ENCODE measurements around the gene POLR3E.
A peak's percentile ranks its signal among the peaks of the same experiment; 100 is the strongest.

POLR3E gene, protein sequence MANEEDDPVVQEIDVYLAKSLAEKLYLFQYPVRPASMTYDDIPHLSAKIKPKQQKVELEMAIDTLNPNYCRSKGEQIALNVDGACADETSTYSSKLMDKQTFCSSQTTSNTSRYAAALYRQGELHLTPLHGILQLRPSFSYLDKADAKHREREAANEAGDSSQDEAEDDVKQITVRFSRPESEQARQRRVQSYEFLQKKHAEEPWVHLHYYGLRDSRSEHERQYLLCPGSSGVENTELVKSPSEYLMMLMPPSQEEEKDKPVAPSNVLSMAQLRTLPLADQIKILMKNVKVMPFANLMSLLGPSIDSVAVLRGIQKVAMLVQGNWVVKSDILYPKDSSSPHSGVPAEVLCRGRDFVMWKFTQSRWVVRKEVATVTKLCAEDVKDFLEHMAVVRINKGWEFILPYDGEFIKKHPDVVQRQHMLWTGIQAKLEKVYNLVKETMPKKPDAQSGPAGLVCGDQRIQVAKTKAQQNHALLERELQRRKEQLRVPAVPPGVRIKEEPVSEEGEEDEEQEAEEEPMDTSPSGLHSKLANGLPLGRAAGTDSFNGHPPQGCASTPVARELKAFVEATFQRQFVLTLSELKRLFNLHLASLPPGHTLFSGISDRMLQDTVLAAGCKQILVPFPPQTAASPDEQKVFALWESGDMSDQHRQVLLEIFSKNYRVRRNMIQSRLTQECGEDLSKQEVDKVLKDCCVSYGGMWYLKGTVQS

DNA sequence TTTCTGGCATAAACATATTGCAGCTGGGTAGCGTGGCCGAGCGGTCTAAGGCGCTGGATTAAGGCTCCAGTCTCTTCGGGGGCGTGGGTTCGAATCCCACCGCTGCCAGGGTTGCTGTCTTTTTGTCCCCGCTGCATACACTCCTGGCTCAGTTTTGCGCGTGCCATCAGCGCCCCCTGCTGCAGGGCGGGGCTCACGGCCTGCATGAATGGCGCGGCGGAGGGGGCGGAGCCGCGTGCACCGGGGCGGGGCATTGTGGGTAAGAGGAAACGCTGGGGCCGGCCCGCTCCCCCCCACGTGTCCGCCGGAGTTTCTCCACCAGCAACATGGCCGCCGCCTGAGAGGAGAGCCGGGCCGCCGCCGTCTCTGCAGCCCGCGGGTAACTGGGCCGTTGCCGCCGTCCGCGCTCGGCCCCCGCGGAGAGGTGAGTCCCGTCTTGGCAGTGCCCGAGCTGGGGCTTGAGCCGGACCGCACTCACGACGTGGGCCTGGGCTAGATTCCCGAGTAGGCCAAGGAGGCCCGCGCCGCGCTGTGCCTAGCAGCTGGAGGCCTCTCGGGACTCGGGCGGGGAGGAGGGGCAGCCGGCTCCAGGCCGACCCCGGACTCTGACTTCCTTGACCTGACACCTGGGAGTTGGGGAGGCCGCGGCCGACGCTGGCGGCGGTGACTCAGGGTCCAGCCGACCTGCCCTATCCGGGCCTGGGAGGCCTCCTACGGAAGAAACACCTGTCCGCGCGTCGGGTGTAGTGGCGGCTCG, at the start of gene POLR3E:
Gene POLR3E (plus strand): TSS at position 296 of the 757 bp plus-strand sequence. CDS start 5,560 bp downstream, outside the sequence.
- DNase-seq, result peak; percentile 93

DNA sequence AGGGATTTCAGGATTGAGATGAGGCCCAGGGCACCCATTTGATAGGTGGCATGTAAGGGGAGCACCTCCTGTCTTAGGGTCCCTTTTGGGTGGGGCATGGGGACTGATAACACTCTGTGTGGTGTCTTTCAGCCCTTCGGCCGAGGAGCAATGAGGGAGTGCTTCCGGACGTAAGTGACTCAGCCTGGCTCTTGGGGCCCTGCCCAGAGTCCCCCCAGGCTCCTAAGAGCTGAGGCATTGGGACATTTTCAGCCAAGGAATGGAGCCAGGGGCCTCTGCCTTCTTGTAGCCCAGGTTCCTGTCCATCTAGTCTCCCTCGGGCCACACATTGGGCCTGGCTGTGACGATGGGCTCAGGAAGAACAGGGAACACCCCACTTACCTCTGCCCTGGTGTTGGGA, 46.7 kb upstream of the POLR3E start:
- DNase-seq, result no peak

DNA sequence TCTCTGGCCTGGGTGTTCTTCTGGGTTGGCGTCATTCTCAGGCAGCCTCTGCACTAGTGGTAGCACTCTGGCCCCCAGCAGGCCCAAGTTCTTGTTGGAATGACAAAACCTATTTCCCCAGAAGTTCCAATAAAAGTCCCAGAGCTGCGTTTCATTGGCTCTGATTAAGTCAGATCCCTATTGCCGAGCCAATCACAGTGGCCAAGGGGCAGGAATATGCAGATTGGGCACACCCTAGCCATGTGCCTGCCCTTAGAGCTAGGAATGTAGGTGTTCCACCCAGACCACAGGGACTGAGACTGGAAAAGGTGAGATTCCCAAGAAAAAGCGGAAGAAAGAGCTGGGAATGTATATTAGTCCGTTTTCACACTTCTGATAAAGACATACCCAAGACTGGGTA, 44.9 kb upstream of the POLR3E start:
- no peak for DNase-seq

DNA sequence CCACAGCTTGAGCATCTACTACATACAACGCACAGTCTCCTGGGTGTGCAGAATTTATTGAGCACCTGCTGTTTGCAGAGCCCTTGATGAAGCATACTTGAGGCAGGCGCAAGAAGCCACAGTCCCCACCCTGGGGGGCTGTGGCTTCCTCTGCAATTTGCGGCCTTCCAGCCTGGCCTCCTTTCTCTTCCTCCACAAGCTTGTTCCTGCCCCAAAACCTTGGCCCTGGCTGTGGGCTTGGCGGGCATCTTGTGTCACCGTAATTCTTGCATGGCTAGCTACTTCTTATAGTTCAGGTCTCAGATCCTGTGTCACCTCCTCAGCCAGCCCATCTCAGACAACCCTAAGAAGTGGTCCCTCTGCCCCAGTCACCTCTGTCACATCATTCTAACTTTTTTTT, 43.9 kb upstream of the POLR3E start:
- no peak for DNase-seq

DNA sequence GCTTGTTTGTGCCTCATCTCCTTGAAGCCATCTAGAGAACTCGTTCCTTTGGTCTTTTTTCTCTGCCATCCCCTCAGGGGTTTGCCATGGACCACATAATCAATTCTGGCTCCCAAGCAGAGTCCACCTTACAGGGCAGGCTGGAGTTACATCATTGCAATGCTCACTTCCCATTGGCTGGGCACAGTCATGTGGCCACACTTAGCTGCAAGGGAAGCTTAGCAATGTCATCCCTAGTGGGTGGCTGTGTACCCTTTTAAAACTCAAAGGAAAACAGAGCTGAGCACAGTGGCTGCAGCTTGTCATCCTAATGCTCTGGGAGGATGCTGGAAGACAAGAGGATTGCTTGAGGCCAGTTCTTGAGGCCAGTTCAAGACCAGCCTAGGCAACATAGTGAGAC, 41.9 kb upstream of the POLR3E start:
- DNase-seq, result no peak

DNA sequence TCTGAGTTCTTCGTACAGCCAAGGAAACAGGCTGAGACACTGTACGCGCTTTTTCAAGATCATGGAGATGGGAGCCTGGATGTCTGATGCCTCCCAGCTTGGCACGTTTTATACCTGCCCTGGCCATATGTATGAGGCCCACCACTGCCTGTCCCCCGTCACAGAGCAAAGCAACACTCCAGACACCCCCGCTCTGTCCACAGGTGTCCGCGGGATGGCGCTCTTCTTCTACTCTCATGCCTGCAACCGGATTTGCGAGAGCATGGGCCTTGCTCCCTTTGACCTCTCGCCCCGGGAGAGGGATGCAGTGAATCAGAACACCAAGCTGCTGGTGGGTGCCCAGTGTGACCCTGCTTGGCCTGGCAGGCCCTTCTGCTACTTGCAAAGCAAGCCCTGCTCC, 39.8 kb upstream of the POLR3E start:
- no peak for DNase-seq

DNA sequence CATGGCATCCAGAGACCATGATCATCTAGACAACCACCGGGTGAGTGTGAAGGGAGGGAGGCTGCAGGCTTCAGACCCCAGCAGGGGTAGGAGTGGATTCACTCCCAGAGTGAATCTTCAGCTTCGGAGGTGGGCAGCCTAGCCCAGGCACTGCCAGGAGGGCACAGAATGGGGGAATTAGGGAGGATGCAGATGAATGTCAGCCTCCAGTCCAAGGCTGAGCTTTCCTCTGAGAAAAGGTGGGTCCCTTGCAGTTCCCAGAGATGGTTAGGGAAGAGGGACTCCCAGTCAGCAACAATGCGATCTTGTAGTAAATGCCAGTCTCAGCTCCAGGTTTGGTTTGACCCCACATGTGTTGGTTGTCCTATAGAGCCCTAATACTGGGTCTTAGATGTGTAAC, 36.7 kb upstream of the POLR3E start:
- DNase-seq, result no peak

DNA sequence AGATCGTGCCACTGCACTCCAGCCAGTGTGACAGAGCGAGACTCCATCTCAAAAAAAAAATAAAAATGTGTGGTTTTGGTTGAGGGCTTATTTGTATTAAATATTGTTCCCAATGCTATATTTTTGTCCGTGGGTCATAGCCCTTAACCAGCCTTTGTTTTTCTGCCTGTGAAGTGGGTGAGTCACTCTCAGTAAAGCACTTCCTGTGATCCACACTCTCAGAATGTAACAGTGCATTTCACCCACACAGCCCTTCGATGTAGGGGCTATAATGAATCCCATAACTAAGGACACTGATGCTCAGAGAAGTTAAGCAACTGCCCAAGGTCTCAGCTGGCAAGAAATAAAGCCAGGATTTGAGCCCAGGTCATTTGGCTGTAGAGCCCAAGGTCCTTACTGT, 34.7 kb upstream of the POLR3E start:
- DNase-seq, result no peak

DNA sequence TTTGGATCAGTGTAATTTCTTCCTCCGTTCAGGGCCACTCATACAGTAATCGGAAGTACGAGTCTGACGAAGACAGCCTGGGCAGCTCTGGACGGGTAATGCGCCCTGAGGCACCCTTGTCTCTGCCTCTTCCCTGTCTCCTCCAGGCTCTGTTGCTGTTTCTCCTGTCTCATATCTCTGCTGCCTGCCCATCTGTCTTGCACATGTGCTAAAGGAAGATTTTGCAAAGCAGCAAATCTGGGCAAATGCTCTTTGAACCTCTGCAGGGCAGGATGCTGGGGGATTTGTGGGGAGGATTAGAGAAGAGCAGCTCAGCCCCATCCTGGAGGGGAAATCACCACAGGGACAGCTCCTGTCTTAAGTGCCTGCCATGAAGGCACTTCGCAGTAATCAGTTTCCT, 32.4 kb upstream of the POLR3E start:
- DNase-seq, result no peak

DNA sequence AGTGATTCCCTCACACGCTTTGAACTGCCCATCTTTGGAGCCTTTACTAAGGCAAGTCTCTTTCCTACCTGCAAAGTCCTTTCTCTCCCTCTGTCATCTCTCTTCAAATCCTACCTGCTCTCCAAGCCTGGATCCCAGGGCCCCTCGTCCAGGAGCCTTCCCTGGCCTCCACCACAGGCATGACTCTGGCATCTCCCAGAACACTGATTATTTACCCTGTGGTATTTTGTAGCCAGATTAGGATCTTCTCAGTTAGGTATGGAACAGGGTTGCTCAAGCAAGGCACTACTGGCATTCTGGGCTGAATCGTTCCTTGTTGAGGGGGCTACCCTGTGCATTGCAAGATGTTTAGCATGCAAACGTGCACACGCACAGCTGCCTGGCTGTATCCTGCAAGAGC, 31.9 kb upstream of the POLR3E start:
- DNase-seq, result no peak

DNA sequence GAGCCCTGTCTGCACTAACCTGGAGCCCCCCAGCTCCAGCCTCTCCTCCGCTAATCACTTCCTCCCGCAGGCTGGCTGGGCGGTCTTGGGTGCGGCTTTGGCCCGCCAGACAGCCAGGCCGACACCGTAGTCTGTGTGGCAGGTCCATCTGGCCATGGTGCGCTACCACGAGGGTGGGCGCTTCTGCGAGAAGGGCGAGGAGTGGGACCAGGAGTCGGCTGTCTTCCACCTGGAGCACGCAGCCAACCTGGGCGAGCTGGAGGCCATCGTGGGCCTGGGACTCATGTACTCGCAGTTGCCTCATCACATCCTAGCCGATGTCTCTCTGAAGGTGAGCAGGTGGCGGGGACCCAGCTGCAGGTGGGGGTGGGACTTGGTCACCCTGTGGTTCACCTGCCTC, 30.7 kb upstream of the POLR3E start:
- no peak for DNase-seq

DNA sequence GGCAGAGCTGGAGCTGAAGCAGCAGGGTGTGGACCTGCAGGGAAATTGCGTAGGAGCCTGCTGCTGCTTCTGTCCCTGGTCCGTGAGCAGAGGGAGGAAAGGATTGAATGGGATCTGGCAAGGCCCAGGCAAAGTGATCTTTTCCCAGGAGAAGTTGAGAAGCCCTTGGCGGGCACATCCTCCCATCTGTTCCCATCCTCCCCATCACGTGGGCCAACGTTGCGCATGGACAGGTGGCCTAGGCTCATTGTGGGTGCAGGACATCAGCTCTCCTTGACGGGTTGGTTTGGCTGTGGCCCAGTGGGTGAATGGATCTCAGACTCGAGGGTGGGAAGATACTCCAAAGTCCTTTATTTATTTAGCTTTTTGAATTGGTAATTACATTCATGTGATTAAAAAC, 29.4 kb upstream of the POLR3E start:
- no peak for DNase-seq

DNA sequence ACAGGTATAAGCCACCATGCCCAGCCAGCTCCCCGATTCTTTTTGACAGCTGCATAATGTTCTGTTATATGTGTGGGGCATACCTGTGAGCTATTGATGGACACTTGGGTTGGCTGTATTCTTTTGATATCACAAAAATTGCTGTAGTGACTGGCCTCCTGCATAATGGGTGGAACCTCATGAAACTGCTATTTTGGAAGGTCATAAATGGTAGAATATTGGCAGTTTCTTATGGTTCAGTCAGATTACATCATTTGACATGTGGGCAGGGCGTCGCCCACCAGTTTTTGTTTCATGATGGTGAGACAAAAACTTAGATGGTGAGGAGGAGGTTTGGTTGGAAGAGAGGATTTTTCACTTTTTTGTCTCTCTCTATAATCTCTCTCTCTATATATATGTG, 26.7 kb upstream of the POLR3E start:
- no peak for DNase-seq

DNA sequence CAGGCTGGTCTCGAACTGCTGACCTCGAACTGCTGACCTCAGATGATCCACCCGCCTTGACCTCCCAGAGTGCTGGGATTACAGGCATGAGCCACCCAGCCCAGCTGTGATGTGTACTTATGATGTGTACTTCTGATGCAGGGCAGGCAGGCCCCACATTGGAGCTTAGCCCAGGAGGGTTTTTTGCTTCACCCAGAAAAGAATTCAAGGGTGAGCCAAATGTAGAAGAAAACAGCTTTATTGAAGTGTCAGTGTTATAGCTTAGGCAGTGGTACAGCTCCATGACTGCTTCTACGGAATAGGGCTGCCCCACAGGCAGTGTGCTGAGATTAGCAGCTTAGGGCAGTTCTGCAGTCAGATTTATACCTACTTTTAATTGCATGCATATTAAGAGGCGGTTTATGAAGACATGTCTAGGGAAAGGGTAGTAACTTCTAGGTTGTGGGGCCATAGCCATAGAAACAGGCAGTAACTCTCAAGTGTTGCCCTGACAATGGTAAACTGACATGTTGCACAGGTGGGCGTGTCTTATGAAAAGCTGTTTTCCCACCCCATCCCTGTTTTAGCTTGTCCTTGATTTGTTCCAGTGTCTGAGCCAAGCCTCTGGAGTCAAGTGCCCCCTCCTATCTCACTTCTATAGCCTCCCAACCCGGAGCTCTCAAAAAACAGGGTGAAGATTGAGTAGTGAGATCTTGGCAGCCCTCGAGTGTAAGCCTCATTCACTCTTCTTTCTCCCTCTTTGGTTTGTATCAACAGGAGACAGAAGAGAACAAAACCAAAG, 24.1 kb upstream of the POLR3E start:
- DNase-seq, result no peak

DNA sequence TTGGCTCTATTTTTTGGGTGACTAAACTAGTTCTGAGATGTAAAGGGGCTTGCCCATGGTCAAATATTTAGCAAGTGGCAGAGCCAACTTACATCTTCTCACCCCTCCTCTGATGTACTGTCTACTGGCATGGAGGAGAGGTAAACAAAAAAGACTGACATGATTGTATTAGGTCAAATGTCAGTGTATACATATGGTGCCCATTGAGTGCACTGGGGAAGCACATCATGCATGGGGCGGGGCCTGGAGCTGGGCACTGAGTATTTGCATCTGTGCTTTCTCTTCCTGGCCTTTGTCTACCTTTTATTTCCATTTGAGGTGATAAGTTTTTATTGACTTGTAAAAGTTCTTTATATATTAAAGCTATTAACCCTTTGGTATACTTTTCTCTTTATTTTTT, 22.3 kb upstream of the POLR3E start:
- DNase-seq, result no peak

DNA sequence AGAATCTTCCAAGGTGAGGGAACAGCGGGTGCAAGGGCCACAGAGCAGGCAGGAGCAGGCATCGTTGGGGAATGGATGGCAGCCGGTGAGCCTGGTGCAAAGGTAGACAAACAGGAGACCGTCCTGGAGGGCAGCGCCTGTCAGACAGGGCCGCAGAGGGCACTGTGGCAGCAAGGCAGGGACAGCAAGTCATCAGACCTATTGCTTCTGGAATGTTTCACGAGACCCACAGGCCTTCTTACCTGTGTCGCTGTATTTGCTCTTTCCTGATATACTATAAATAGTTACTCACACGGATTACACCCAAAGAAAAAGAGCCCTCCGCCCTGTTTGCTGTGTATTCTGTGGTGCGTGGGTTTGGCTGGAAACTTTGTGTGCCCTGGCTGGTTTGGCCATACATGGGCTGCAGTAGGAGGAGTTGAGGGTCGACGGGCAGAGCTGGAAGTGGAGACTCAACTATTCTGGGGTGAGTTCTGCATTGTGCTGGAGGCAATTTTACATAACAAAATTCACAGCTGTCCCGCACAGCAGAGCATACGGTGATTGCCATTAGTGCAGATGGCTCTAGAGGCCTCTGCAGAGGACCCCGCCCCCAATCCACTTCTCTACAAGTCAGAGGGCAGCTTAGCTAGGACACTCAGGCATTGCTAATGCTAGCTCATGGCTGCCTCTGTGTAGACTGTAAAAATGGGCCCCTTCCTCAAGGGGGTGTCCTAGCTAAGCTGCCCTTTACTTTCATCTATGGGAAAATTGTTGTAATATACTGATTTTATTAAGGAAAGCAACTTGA, 18.6 kb upstream of the POLR3E start:
- DNase-seq, result no peak

DNA sequence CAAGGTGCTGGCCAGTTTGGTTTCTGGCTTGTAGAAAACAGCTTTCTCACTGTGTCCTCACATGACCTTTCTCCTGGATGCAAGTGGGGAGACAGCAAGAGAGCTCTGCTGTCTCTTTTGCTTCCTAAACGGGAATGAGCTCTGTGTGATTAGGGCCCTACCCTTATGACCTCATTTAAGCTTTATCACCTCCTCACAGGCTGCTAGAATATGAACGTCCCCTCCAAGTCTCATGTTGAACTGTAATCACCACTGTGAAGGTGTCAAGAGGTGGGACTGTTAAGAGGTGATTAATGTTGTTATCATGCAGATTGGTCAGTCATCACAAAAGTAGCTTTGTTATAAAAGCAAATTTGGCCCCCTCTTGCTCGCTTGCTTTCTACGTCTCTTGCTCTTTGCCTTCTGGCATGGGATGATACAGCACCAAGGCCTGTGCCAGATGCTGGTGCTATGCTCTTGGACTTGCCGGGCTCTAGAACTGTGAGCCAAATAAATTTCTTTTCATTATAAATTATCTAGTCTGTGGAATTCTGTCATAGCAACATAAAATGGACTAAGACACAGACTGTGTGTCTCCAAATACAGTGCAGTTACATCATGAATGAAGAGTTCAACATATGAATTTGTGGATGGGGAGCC, 14.8 kb upstream of the POLR3E start:
- no peak for DNase-seq

DNA sequence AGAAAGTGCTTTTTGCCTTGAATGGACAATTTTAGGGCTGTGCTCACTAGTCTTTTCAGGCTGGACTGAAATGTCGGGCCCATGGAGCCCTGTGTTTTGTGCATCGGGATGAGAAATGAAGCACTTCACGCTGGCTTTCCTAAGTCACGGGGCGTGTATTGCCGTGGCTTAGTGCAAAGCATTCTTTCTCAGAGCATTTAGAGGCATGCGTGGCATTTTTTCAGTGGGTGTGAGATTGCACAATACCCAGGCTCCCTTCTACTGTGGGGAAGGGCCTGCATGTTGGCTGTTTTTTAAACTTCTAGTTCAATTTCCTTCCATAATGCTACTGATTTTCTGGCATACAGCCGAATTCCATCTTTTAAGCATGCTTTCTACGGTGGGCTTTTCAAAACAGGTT, 12.6 kb upstream of the POLR3E start:
- DNase-seq, result no peak

DNA sequence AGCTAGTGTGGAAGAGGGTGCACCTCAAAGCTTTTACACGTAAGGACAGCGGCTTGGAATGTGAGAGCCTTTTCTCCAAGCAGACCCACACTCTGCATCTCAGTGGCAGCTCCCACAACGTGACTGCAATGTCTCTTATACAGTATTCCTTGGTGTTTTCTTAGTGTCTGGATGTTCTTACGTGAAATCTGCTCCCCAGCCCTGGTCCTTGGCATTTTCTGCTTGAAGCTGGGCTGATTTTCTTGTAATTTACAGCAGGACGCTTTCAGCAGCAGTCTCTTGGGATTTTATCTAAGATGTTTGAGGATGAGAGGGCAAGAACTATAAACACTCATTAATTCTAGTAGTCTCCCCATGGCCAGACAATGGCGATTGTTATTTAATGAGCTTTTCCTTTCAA, 12.1 kb upstream of the POLR3E start:
- DNase-seq, result no peak

DNA sequence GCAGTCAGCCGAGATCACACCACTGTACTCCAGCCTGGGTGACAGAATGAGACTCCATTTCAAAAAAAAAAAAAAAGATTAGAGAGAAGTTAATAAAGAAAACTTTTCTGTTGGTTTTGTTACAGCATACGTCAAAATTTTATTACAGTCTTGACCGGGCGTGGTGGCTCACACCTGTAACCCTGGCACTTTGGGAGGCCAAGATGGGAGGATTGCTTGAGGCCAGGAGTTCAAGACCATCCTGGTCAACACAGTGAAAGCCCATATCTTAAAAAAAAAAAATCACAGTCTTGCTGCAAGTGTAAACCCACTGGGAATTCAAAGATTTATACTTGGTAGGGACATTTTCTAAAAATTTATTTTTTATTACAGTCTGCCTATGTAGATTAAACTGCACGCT, 6.2 kb upstream of the POLR3E start:
- no peak for DNase-seq

DNA sequence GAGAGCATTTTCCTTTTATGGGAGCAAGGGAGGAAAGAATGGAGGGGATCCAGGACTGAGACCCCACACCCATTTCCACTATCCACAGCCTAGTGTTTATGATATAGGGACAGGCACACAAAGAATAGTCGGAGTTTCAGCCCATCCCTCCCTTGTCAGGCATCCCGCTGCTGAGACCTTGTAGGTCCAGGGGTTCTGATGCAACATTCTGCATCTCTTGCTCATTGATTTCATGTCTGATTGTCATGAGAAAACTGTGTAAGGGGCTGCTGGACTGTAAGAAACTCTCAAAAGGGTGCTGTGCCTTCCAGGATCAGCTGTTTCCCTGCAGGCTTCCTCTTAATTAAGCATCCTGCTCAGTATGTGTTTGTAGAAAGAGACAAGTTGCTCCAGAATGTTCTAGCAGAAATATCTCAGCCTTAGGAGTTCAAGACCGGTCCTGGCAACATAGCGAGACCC, 5.3 kb upstream of the POLR3E start:
- no peak for DNase-seq

DNA sequence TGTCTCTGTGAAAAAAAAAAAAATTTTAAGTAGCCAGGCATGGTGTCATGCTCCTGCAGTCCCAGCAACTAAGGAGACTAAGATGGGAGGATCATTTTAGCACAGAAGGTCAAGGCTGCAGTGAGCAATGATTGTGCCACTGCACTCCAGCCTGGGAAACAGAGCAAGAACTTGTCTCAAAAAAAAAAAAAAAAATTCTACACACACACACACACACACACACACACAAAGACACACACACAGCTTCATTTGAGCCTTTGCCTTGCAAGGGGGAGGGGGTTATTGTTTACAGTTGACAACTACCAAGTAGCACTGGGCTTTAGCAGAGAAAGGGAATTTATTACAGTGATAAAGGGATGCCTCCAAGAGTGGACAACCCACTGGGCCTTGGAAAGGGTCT, 4.9 kb upstream of the POLR3E start:
- DNase-seq, result no peak
